GM18873 (cell line): ENCODE measurements around the gene DENND6B.

ENCODE experiments used
- ATAC-seq: cut with Tn5 transposase; IDR thresholded peaks from one replicate; pipeline ENCODE4 v1.9.1; 2021; ENCODE audit warnings: mild to moderate bottlenecking, moderate library complexity, moderate number of reproducible peaks; ENCODE audit not compliant: unreplicated experiment, low FRiP score

DENND6B gene

GRCh38 chr22:50260801-50261614, 65.8 kb downstream of the DENND6B start:
- ATAC-seq = no peak

DNA sequence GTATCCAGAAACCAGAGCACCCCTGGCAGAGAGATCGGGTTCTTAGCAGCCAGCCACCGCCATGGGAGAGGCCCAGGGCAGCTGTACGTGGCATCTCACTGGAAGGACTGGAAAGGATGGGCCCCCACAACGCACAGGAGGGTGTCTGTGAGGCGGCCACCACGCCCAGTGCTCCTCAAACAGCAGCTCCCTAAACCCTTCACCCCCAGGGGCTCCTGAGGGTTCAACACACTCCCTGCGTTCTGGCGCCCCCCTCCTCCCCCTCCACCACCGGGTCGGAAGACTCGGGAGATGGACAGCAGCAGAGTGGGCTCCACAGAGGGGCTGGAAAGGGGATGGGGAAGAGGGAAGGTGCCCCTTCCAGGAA, 66.4 kb downstream of the DENND6B start:
- no peak for ATAC-seq

DNA sequence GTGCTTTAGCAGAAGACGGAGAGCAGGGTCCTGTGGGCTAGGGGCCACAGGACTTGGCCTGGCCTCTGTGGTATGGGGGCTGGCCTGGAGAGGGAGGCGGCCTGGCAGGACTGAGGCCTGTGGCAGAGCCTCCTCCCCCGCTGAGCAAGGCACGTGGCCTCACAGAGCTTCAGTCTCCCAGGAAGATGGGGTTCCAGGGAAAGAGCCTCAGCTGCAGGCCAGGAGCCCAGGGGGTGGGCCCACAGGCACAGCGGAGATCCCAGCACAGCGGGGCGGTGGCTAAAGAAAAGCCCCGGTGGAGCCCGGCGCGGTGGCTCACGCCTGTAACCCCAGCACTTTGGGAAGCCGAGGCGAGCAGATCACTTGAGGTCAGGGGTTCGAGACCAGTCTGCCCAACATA, 67.5 kb downstream of the DENND6B start:
- no peak for ATAC-seq
